NCI-H1092 treated with DMSO at 0.1 percent for 48 hours (cell line): ENCODE results near the gene PCDHGB5.

ENCODE experiments used
- DNase-seq: peaks from one replicate; lab custom pipeline; 2025; lab: John Stamatoyannopoulos, UW

Gene PCDHGB5

GRCh38 chr5:141441571-141442170 is 43.9 kb downstream of the PCDHGB5 start:
- no peak for DNase-seq
